Stimulated activated CD8-positive, alpha-beta memory T cell treated with anti-CD3 and anti-CD28 coated beads, Interleukin-12 subunit alpha, Interleukin-12 subunit beta, amount 100 ng/mL, for 1 hour (primary cell): Measurements from ENCODE around the gene TMED8.
"Not testable (repeated sequence)": the region's sequence is repeated elsewhere in the genome, so short reads cannot be mapped to it uniquely, and the experiment has no call there.

Experiments
- DNase-seq: peaks from one replicate; pipeline ENCODE4 v3.0.0-alpha.2; 2020; ENCODE audit warnings: low read depth

TMED8 gene

DNA sequence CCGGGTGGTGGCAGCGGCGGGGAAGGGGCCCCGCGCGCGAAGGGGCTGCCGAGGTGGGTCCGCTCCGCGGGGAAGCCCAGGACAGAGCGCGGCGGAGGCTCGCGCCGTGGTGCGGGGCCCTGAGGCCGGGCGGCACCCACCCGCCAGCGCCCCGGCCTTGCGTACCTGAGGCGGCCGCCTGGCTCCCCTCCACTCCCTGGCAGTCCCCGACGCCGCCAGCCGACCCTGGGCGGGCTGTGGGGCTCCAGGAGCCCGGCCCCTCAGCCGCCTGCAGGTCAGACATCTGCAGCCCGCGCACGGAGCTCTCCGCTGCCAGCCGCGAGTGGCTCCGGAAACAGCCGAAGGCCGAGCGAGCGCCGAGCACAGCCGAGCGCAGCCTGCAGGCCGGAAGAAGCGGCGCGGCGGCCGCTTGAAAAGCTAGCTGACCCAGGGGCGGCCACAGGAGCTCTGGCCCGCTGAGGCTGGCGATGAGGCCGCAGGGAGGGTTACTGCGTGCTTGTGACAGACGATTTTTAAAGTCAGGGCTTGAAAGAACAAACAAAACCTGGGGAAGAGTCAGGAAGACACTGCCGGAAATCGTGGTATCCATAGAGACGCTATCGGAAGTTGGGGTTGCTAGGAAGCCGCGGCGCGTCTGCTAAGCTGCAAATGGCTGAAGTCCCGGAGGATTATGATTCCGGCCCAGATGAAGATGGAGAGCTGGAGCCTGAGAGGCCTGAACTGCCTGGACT is at the start of gene TMED8, which contains the start of gene SAMD15:
TSS of gene TMED8 (minus strand) at position 324 of the 731 bp plus-strand sequence. CDS start at position 283, 41 bp downstream.
TSS of gene SAMD15 (plus strand) at position 609 of the 731 bp plus-strand sequence. CDS start at position 649, 40 bp downstream.
- DNase-seq = peak; percentile 55

GRCh38 chr14:77426396-77426795 is 49.5 kb upstream of the TMED8 start:
- DNase-seq = no peak

GRCh38 chr14:77424862-77425261 is 48.0 kb upstream of the TMED8 start:
- DNase-seq = no peak

DNA sequence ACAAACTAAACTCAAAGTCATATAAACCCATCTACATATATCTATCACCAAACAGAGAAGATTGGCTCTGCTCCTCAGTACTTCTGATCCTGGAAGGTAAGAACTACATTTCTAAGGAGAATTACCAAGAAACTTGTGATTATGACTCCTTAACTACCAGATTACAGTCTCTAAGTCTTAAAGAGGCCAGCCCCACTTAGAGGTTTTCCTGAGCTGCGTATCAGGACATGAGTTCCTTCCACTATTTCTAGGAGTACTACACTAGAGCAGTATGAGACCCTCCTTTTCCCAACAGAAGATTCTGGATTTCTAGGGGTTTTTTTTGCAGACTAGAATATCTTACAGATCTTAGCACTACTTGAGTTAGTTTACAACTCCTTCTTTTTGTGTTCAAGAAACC is 46.5 kb upstream of the TMED8 start, which contains the start of gene NOXRED1:
TSS of gene NOXRED1 (minus strand) at position 101 of the 400 bp plus-strand sequence. CDS start 634 bp downstream, outside the sequence.
- DNase-seq = no peak

DNA sequence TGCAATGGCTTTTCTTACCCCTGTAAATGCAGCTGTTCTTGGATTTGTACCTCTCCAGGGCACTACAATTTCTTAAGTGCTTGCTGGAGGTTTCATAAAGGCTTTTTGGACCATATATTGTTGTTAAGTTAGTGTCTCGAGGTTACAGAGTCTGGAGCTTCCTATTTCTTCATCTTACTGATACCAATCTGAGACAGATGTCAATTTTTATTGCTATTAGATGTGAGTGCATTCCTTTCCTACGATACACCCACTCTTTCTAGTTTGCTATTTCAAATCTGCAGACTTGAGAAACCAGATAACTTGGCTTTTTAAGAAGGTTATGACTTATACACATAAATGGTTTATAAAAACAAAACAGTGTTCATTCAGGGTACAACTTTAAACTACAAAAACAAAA is 44.3 kb upstream of the TMED8 start:
- no peak for DNase-seq

DNA sequence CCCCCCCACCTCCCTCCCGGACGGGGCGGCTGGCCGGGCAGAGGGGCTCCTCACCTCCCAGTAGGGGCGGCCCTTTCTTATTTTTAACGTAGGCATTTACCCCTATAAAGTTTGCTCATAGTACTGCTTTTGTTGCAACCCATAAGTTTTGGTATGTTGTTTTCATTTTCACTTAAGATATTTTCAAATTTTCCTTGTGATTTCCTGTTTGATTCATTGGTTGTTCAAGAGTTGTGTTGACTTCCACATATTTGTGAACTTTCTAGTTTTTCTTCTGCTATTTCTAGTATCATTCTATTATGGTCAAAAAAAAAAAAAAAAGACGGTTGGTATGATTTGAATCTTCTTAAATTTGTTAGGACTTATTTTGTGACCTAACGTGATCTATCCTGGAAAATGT is 39.9 kb upstream of the TMED8 start:
- no peak for DNase-seq

- DNase-seq = not testable (repeated sequence)
These were observed 39.2 kb upstream of the TMED8 start for GRCh38 chr14:77416098-77416497.

DNA sequence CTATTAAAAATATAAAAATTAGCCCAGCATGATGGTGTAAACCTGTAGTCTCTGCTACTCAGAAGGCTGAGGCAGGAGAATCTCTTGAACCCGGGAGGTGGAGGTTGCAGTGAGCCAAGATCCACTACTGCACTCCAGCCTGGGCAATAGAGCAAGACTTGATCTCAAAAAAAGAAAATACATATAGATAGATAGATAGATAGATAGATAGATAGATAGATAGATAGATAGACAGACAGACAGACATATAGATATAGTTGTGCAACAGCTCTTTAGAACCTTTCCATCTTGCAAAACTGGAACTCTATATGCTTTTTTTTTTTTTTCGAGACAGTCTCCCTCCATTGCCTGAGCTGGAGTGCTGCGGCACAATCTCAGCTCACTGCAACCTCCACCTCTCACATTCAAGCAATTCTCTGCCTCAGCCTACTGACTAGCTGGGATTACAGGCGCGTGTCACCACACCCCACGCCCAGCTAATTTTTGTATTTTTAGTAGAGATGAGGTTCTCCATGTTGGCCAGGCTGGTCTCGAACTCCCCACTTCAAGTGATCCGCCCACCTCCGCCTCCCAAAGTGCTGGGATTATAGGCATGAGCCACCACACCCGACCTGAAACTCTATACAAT is 38.6 kb upstream of the TMED8 start:
- DNase-seq = not testable (repeated sequence)

DNA sequence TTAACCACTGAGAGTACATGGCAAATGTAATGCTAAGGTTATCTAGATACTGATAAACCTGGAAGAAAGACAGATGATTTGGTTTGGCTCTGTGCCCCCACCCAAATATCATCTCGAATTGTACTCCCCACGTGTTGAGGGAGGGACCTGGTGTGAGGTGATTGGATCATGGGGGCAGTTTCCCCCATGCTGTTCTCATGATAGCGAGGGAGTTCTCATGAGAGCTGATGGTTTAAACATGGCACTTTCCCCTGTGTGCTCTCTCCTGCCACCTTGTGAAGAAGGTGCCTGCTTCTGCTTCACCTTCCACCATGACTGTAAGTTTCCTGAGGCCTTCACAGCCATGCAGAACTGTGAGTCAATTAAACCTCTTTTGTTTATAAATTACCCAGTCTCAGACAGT is 32.2 kb upstream of the TMED8 start:
- DNase-seq = no peak

DNA sequence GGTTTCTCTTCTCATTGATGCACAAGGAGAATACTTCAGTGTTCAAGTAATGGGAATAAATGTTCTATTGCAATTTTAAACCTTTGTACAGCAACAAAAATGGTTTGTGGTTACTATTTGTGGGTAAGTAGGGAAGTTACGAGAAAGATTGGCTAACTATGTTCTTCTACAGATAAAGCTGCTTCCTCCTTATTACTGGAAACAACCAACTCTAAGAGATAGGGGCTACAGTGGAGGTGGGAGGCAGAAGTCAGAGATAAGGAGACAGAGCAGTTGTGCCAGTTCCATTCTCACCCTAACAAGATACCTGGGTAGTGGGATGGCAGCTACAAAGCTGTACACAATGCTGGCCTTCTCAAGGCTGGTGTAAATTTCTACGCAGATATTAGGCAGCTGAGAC is 30.3 kb upstream of the TMED8 start:
- DNase-seq = no peak

DNA sequence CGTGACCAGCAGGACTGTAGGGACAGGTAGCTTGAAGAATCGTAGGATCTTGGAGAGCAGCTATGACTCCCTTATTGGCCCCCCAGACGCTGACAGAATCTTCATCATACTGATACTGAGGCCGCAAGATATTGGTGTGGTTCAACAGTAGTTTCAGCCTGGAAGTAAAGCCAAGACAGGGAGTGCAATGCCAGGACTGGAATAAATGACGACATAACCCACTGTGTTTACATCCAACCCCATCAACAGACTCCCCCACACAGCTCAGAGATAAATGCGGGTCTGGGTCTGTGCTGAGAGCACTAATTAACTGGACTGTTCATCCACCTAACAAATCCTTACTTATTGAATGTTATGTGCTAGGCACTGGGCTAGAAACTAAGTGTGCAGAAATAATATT is 29.8 kb upstream of the TMED8 start:
- DNase-seq = no peak

DNA sequence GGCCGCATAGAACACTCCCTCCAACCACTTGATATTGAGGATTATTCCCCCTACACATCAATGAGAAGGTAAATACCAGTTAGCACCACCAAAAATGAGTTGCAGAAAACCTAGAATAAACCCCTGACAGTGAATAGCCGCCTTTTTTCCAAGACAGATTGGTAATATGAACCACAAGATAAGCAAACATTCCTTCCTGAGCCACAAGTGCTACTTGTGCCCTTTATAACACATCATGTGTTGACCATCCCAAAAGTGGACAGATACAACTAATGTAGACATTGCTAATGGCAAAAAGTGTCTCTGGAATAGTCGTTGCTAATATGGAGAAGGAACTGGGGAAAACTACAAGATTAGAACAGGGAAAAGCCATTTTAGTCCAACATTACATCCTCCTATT is 29.2 kb upstream of the TMED8 start:
- no peak for DNase-seq

DNA sequence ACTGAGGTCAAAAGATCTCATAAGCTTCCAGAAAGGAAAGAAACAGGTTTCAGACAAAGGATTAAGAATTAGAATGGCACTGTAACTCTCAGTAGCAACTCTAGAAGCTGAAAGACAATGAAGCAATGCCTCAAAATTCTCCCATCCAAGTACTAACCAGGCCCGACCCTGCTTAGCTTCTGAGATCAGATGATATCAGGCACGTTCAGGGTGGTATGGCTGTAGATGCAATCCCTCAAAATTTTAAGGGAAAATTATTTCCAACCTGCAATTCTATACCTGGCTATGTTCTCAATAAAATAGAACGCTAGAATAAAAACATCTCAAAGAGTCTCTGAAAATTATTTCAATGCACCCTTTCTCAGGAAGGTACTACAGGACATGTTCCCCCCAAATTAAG is 26.9 kb upstream of the TMED8 start:
- DNase-seq = no peak

DNA sequence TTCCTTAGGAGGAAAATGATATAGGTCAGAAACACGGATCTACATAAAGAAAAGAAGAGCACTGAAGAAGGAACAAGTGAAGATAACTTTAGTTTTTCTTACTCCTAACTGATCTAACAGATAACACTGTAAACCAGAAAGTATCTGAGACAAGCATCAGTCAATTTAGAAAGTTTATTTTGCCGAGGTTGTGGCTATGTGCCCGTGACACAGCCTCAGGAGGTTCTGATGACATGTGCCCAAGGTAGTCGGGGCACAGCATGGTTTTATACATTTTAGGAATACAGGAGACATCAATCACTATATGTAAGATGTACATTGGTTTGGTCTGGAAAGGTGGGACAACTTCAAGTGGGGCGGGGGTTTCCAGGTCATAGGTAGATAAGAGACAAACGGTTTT is 23.3 kb upstream of the TMED8 start:
- no peak for DNase-seq

GRCh38 chr14:77390188-77390587 is 13.3 kb upstream of the TMED8 start:
- no peak for DNase-seq

DNA sequence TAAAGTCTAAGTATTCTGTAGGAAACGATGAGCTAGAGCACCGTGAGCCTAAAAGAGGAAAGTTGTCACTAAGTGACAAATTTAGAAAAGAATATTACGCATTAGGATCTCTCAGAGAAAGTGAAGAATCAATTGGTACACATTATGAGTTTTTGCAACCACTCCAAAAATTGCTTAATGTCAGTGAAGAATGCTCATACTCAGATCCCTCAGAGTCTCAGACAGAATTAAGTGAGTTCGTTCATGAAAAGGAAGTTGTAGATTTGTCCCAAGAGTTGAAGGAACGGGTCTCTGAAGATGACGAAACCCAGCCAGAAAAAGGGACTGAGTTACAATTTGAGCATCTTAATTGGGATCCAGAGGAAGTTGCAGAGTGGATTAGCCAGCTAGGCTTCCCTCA is 1.8 kb upstream of the TMED8 start:
- no peak for DNase-seq

- no peak for DNase-seq
These were observed 579 bp upstream of the TMED8 start for GRCh38 chr14:77377502-77377844.

- peak; percentile 4 for DNase-seq
These were observed 722 bp downstream of the TMED8 start for GRCh38 chr14:77375973-77376770.

DNA sequence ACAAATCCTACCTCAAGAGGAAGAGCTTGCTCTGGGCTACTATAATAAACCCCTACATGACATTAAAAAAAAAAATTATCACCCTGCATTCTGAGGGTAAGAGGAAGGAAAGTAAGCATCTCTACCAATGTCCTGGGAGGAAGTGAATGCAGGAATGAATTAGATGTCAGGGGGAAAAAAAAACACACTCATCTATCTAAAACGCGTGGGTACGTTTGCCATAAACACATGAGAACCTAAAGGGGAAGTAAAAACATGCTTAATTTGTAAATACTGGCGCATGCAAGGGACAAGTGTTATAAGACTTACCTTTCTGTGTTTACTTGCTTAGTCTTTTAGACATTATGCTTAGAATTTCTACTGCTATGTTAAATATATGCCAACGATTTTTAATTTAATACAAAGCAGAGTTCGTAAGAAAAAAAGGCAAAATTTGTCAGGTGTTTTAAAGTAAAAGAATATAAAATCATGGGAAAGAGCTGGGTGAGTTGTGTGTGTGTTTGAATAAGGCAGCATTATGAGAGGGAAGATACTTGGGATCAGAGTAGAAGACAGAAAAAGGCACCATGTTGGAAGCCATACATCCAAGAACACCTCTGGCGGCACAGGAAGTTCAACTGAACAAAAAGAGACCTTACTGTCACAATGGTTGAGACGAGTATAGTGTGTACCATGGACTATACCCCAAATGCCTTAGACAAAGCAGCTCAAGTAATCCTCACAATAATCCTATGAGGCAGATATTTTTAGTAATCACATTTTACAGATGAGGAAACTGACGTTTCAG is 1.5 kb downstream of the TMED8 start:
- no peak for DNase-seq

GRCh38 chr14:77372304-77372841 is 4.5 kb downstream of the TMED8 start:
- DNase-seq = no peak

GRCh38 chr14:77369285-77369684 is 7.6 kb downstream of the TMED8 start:
- DNase-seq = no peak

DNA sequence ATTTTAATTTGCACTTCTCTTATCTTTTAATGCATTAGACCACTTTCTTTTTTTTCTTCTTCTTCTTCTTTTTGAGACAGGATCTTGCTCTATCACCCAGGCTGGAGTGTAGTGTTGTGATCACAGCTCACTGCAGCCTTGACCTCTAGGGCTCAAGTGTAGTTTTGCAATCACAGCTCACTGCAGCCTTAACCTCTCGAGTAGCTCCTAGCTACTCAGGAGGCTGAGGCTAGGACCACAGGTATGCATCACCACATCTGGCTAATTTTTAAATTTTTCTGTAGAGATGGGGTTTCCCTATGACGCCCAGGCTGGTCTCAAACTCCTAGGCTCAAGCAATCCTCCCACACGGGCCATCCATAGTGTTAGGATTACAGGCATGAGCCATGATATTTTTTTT is 12.7 kb downstream of the TMED8 start:
- no peak for DNase-seq
